SK-N-SH treated with all-trans-retinoic acid at 6 μM for 48 hours (cell line): ENCODE data around the gene SYNJ2.

ENCODE experiments used
- ATAC-seq: fragments of 200-7000 bp; cut with Tn5 transposase; 3 replicates; pipeline ENCODE4 v1.9.1; 2020; ENCODE audit warnings: mild to moderate bottlenecking, moderate library complexity
- ARNTL ChIP-seq: fragments of 450-650 bp; formaldehyde crosslinking; IDR thresholded peaks from 2 replicates; pipeline ENCODE4 v1.5.0; 2020; ENCODE audit warnings: low read depth, mild to moderate bottlenecking, moderate library complexity, borderline replicate concordance
- BACH2 ChIP-seq: fragments of 250-450 bp; sonication (Bioruptor Pico); IDR thresholded peaks from 2 replicates; pipeline ENCODE4 v1.9.0; 2021; ENCODE audit warnings: mild to moderate bottlenecking, borderline replicate concordance
- ESRRG ChIP-seq: fragments of 250-450 bp; sonication (Bioruptor Pico); IDR thresholded peaks from 2 replicates; pipeline ENCODE4 v1.6.1; 2021; ENCODE audit warnings: mild to moderate bottlenecking
- GLIS3 ChIP-seq: fragments of 250-450 bp; sonication (Bioruptor Pico); IDR thresholded peaks from 2 replicates; pipeline ENCODE4 v1.5.0; 2020; ENCODE audit warnings: mild to moderate bottlenecking, moderate library complexity
- ISL1 ChIP-seq: fragments of 250-450 bp; sonication (Bioruptor Pico); IDR thresholded peaks from 2 replicates; pipeline ENCODE4 v2.1.2; 2022; ENCODE audit warnings: mild to moderate bottlenecking, moderate library complexity
- PPARA ChIP-seq: fragments of 250-450 bp; sonication (Bioruptor Pico); IDR thresholded peaks from 2 replicates; pipeline ENCODE4 v1.5.0; 2020; ENCODE audit warnings: mild to moderate bottlenecking, borderline replicate concordance
- RARB ChIP-seq: fragments of 250-450 bp; sonication (Bioruptor Pico); IDR thresholded peaks from 2 replicates; pipeline ENCODE4 v1.8.0; 2021; ENCODE audit warnings: mild to moderate bottlenecking, moderate library complexity
- SNAI2 ChIP-seq: fragments of 250-450 bp; sonication (Bioruptor Pico); IDR thresholded peaks from 2 replicates; pipeline ENCODE4 v1.5.0; 2020; ENCODE audit warnings: mild to moderate bottlenecking, moderate library complexity
- TCF4 ChIP-seq: fragments of 250-450 bp; sonication (Bioruptor Pico); IDR thresholded peaks from 2 replicates; pipeline ENCODE4 v1.8.0; 2021; ENCODE audit warnings: mild to moderate bottlenecking, moderate library complexity, borderline replicate concordance
- TOX ChIP-seq: fragments of 250-450 bp; sonication (Bioruptor Pico); IDR thresholded peaks from 2 replicates; pipeline ENCODE4 v1.8.0; 2021; ENCODE audit warnings: mild to moderate bottlenecking, moderate library complexity, borderline replicate concordance
- ZC3H10 ChIP-seq: fragments of 250-450 bp; sonication (Bioruptor Pico); IDR thresholded peaks from 2 replicates; pipeline ENCODE4 v1.5.1; 2021; ENCODE audit warnings: mild to moderate bottlenecking, moderate library complexity
- ZFP3 ChIP-seq: fragments of 250-450 bp; sonication (Bioruptor Pico); IDR thresholded peaks from 2 replicates; pipeline ENCODE4 v1.5.0; 2020; ENCODE audit warnings: mild to moderate bottlenecking, moderate library complexity
- ZFP30 ChIP-seq: fragments of 450-650 bp; formaldehyde crosslinking; IDR thresholded peaks from 2 replicates; pipeline ENCODE4 v1.5.0; 2022; ENCODE audit warnings: mild to moderate bottlenecking, moderate library complexity
- ZNF565 ChIP-seq: fragments of 450-650 bp; formaldehyde crosslinking; conservative IDR thresholded peaks from 2 replicates; pipeline ENCODE4 v1.5.0; 2020; ENCODE audit warnings: low read depth, mild to moderate bottlenecking, moderate library complexity
- ZNF70 ChIP-seq: fragments of 450-650 bp; formaldehyde crosslinking; IDR thresholded peaks from 2 replicates; pipeline ENCODE4 v1.5.0; 2020; ENCODE audit warnings: mild to moderate bottlenecking, moderate library complexity
- ZNF8 ChIP-seq: fragments of 450-650 bp; formaldehyde crosslinking; IDR thresholded peaks from 2 replicates; pipeline ENCODE4 v1.5.0; 2020; ENCODE audit warnings: mild to moderate bottlenecking, moderate library complexity
- TF ChIP-seq, protein P1 (sequence below): fragments of 250-450 bp; sonication (Bioruptor Pico); IDR thresholded peaks from 2 replicates; pipeline ENCODE4 v1.5.1; 2021; ENCODE audit warnings: mild to moderate bottlenecking, moderate library complexity
- TF ChIP-seq, protein P2 (sequence below): fragments of 250-450 bp; sonication (Bioruptor Pico); IDR thresholded peaks from 2 replicates; pipeline ENCODE4 v1.8.0; 2021; ENCODE audit warnings: low read depth, mild to moderate bottlenecking, moderate library complexity, borderline replicate concordance
- TF ChIP-seq, protein P3 (sequence below): fragments of 250-450 bp; sonication (Bioruptor Pico); IDR thresholded peaks from 2 replicates; pipeline ENCODE4 v1.5.0; 2020; ENCODE audit warnings: mild to moderate bottlenecking, moderate library complexity
- TF ChIP-seq, protein P4 (sequence below): fragments of 250-450 bp; sonication (Bioruptor Pico); IDR thresholded peaks from 2 replicates; pipeline ENCODE4 v1.5.1; 2020; ENCODE audit warnings: low read depth, mild to moderate bottlenecking, moderate library complexity
- TF ChIP-seq, protein P5 (sequence below): fragments of 250-450 bp; sonication (Bioruptor Pico); IDR thresholded peaks from 2 replicates; pipeline ENCODE4 v1.8.0; 2020; ENCODE audit warnings: mild to moderate bottlenecking, moderate library complexity, borderline replicate concordance

The SYNJ2 gene

DNA sequence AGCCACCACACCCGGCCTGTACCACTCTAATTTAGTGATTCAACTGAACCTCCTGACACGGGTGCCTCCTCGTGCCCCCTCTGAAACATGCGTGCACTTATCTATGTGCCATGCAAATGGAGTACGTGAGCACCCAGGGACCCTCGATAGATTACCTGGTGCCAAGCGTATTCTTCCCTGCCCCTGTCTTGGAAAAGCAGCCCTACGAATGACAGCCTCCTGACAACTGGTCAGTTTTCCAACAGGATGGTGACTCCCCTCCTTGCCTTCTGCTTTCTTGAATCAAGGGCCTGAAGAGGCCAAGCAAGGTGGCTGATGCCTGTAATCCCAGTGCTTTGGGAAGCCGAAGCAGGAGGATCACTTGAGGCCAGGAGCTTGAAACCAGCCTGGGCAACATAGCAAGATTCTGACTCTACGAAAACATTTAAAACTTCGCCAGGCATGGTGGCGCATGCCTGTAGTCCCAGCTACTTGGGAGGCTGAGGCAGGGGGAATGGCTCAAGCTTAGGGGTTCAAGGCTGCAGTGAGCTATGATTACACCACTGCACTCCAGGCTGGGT is 25.4 kb upstream of the SYNJ2 start (continued):
- TF ChIP-seq GLIS3 (CRISPR knock-in tag) (no peak), PPARA (CRISPR knock-in tag) (no peak), TCF4 (CRISPR knock-in tag) (no peak)

DNA sequence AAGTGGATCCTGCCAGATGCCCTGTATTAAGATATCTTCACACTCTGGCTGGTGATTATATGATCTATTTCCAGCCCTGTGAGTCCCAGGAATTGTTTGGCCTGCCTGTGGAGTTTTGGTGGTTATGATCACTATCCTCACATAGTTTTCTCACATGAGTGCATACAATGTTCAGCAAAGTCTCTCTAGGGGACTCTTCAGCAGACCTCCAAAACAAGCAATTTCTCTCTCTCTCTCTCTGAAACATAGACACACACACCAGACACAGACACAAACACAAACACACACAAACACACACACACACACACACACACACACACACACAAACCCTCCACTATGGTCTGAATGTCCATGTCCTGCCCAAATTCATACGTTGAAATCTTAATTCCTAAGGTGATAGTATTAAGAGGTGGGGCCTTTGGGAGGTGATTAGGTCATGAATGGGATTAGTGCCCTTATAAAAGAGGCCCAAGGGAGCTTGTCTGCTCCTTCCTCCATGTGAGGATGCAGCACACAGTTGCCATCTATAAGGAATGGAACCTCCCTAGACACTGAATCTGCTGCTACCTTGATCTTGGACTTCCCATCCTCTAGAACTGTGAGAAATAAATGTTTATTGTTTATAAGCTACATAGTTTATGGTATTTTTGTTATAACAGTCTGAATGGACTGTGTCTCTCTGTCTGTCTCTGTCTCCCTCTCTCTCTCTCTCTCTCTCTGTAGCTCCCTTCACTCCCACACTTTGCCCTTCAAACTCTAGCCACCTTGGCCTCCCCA is 22.0 kb upstream of the SYNJ2 start:
- TF ChIP-seq GLIS3 (CRISPR knock-in tag), result no peak
- TF ChIP-seq, protein P1, sequence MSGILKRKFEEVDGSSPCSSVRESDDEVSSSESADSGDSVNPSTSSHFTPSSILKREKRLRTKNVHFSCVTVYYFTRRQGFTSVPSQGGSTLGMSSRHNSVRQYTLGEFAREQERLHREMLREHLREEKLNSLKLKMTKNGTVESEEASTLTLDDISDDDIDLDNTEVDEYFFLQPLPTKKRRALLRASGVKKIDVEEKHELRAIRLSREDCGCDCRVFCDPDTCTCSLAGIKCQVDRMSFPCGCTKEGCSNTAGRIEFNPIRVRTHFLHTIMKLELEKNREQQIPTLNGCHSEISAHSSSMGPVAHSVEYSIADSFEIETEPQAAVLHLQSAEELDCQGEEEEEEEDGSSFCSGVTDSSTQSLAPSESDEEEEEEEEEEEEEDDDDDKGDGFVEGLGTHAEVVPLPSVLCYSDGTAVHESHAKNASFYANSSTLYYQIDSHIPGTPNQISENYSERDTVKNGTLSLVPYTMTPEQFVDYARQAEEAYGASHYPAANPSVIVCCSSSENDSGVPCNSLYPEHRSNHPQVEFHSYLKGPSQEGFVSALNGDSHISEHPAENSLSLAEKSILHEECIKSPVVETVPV (CRISPR knock-in tag), result no peak
- TF ChIP-seq ZNF70 (CRISPR knock-in tag), result no peak
- TF ChIP-seq RARB, result no peak
- no peak for TF ChIP-seq SNAI2
- TF ChIP-seq, protein P2, sequence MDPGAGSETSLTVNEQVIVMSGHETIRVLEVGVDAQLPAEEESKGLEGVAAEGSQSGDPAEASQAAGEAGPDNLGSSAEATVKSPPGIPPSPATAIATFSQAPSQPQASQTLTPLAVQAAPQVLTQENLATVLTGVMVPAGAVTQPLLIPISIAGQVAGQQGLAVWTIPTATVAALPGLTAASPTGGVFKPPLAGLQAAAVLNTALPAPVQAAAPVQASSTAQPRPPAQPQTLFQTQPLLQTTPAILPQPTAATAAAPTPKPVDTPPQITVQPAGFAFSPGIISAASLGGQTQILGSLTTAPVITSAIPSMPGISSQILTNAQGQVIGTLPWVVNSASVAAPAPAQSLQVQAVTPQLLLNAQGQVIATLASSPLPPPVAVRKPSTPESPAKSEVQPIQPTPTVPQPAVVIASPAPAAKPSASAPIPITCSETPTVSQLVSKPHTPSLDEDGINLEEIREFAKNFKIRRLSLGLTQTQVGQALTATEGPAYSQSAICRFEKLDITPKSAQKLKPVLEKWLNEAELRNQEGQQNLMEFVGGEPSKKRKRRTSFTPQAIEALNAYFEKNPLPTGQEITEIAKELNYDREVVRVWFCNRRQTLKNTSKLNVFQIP (CRISPR knock-in tag), result no peak
- no peak for TF ChIP-seq ZFP30
- TF ChIP-seq ISL1 (CRISPR knock-in tag), result no peak
- no peak for TF ChIP-seq PPARA (CRISPR knock-in tag)
- no peak for TF ChIP-seq TOX (CRISPR knock-in tag)
- no peak for ATAC-seq

DNA sequence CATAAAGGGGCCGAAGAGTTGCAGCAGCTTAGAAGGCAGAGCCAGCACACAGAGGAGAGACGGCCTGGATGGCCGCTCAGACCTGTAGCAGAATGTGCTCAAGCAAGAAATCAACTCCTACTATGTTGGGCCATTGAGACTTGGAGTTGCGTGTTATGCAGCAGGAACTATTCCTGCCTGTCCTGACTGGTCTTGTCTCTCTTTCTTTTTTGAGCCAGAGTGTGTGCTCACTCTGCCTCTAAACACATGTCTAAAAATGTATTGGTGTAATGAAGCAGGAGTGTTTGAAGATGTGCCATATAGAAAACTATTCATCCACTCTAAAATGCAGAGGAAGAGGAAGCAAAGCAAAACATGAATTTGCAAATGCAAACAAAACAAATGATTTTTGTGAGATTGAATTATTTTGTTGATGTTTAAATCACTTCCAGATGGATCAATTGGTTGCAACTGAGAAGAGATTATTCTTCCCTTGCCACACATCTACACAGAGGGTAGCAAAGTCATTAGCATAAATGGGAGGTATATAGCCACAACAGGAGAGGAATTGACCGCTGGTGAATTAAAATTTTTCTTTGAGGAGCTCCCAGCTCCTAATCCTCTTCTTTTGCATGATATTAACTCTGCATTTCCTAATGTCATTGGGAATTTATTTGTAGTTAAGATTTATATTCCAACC is 20.4 kb upstream of the SYNJ2 start:
- TF ChIP-seq ZNF565 (no peak), ZFP3 (CRISPR knock-in tag) (no peak), GLIS3 (CRISPR knock-in tag) (no peak), ZC3H10 (no peak), TCF4 (CRISPR knock-in tag) (no peak), ESRRG (CRISPR knock-in tag) (no peak), ISL1 (CRISPR knock-in tag) (no peak), SNAI2 (no peak), BACH2 (CRISPR knock-in tag) (no peak), ZNF8 (CRISPR knock-in tag) (no peak), TOX (CRISPR knock-in tag) (no peak), ZFP30 (no peak), ARNTL (CRISPR knock-in tag) (no peak), ZNF70 (CRISPR knock-in tag) (no peak), RARB (no peak)
- TF ChIP-seq, protein P3, sequence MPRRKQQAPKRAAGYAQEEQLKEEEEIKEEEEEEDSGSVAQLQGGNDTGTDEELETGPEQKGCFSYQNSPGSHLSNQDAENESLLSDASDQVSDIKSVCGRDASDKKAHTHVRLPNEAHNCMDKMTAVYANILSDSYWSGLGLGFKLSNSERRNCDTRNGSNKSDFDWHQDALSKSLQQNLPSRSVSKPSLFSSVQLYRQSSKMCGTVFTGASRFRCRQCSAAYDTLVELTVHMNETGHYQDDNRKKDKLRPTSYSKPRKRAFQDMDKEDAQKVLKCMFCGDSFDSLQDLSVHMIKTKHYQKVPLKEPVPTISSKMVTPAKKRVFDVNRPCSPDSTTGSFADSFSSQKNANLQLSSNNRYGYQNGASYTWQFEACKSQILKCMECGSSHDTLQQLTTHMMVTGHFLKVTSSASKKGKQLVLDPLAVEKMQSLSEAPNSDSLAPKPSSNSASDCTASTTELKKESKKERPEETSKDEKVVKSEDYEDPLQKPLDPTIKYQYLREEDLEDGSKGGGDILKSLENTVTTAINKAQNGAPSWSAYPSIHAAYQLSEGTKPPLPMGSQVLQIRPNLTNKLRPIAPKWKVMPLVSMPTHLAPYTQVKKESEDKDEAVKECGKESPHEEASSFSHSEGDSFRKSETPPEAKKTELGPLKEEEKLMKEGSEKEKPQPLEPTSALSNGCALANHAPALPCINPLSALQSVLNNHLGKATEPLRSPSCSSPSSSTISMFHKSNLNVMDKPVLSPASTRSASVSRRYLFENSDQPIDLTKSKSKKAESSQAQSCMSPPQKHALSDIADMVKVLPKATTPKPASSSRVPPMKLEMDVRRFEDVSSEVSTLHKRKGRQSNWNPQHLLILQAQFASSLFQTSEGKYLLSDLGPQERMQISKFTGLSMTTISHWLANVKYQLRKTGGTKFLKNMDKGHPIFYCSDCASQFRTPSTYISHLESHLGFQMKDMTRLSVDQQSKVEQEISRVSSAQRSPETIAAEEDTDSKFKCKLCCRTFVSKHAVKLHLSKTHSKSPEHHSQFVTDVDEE (CRISPR knock-in tag), result no peak
- TF ChIP-seq, protein P4, sequence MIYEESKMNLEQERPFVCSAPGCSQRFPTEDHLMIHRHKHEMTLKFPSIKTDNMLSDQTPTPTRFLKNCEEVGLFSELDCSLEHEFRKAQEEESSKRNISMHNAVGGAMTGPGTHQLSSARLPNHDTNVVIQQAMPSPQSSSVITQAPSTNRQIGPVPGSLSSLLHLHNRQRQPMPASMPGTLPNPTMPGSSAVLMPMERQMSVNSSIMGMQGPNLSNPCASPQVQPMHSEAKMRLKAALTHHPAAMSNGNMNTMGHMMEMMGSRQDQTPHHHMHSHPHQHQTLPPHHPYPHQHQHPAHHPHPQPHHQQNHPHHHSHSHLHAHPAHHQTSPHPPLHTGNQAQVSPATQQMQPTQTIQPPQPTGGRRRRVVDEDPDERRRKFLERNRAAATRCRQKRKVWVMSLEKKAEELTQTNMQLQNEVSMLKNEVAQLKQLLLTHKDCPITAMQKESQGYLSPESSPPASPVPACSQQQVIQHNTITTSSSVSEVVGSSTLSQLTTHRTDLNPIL, result no peak
- TF ChIP-seq, protein P1 (CRISPR knock-in tag), result no peak
- TF ChIP-seq, protein P5, sequence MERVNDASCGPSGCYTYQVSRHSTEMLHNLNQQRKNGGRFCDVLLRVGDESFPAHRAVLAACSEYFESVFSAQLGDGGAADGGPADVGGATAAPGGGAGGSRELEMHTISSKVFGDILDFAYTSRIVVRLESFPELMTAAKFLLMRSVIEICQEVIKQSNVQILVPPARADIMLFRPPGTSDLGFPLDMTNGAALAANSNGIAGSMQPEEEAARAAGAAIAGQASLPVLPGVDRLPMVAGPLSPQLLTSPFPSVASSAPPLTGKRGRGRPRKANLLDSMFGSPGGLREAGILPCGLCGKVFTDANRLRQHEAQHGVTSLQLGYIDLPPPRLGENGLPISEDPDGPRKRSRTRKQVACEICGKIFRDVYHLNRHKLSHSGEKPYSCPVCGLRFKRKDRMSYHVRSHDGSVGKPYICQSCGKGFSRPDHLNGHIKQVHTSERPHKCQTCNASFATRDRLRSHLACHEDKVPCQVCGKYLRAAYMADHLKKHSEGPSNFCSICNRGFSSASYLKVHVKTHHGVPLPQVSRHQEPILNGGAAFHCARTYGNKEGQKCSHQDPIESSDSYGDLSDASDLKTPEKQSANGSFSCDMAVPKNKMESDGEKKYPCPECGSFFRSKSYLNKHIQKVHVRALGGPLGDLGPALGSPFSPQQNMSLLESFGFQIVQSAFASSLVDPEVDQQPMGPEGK (CRISPR knock-in tag), result no peak
- TF ChIP-seq, protein P2 (CRISPR knock-in tag), result no peak

More for the DNA sequence above, 20.4 kb upstream of the SYNJ2 start:
- no peak for ATAC-seq
